WTC11 (cell line): ENCODE measurements around the gene DOHH.

Experiments
- CTCF ChIP-seq: fragments of 200-600 bp; IDR thresholded peaks from 2 replicates; pipeline ENCODE4 v1.8.0; 2022; ENCODE audit warnings: antibody characterized with exemption
- NR2C2 ChIP-seq: sonication (generic); formaldehyde crosslinking; IDR thresholded peaks from 2 replicates; pipeline ENCODE4 v1.8.0; 2022; ENCODE audit warnings: mild to moderate bottlenecking, missing genetic modification reagents
- TF ChIP-seq, protein P1 (sequence below): sonication (generic); formaldehyde crosslinking; IDR thresholded peaks from 2 replicates; pipeline ENCODE4 v1.8.1; 2022; ENCODE audit warnings: missing genetic modification reagents, borderline replicate concordance
- TF ChIP-seq, protein P2 (sequence below): sonication (generic); formaldehyde crosslinking; IDR thresholded peaks from 2 replicates; pipeline ENCODE4 v1.8.1; 2023; ENCODE audit warnings: mild to moderate bottlenecking, missing genetic modification reagents, moderate library complexity
- TF ChIP-seq, protein P3 (sequence below): sonication (generic); formaldehyde crosslinking; IDR thresholded peaks from 2 replicates; pipeline ENCODE4 v1.8.0; 2023; ENCODE audit warnings: missing genetic modification reagents

GRCh38 chr19:3442487-3443071, 57.9 kb downstream of the DOHH start:
- TF ChIP-seq CTCF: no peak
- TF ChIP-seq, protein P1, sequence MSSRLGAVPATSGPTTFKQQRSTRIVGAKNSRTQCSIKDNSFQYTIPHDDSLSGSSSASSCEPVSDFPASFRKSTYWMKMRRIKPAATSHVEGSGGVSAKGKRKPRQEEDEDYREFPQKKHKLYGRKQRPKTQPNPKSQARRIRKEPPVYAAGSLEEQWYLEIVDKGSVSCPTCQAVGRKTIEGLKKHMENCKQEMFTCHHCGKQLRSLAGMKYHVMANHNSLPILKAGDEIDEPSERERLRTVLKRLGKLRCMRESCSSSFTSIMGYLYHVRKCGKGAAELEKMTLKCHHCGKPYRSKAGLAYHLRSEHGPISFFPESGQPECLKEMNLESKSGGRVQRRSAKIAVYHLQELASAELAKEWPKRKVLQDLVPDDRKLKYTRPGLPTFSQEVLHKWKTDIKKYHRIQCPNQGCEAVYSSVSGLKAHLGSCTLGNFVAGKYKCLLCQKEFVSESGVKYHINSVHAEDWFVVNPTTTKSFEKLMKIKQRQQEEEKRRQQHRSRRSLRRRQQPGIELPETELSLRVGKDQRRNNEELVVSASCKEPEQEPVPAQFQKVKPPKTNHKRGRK (CRISPR knock-in tag): no peak
- TF ChIP-seq, protein P2, sequence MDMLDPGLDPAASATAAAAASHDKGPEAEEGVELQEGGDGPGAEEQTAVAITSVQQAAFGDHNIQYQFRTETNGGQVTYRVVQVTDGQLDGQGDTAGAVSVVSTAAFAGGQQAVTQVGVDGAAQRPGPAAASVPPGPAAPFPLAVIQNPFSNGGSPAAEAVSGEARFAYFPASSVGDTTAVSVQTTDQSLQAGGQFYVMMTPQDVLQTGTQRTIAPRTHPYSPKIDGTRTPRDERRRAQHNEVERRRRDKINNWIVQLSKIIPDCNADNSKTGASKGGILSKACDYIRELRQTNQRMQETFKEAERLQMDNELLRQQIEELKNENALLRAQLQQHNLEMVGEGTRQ (CRISPR knock-in tag): no peak
- TF ChIP-seq, protein P3, sequence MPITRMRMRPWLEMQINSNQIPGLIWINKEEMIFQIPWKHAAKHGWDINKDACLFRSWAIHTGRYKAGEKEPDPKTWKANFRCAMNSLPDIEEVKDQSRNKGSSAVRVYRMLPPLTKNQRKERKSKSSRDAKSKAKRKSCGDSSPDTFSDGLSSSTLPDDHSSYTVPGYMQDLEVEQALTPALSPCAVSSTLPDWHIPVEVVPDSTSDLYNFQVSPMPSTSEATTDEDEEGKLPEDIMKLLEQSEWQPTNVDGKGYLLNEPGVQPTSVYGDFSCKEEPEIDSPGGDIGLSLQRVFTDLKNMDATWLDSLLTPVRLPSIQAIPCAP (CRISPR knock-in tag): no peak
- no peak for TF ChIP-seq NR2C2
